Activated CD4-positive, alpha-beta T cell treated with anti-CD3 and anti-CD28 coated beads for 24 hours (primary cell): ENCODE measurements around the gene CHST9.
"Not testable (repeated sequence)": the region's sequence is repeated elsewhere in the genome, so short reads cannot be mapped to it uniquely, and the experiment has no call there.

ENCODE experiments used
- DNase-seq, 2 donors: peaks; one replicate each; pipeline ENCODE4 v3.0.0-alpha.2; 2020; ENCODE audit warnings: low read depth in 2 of 2

CHST9 gene

DNA sequence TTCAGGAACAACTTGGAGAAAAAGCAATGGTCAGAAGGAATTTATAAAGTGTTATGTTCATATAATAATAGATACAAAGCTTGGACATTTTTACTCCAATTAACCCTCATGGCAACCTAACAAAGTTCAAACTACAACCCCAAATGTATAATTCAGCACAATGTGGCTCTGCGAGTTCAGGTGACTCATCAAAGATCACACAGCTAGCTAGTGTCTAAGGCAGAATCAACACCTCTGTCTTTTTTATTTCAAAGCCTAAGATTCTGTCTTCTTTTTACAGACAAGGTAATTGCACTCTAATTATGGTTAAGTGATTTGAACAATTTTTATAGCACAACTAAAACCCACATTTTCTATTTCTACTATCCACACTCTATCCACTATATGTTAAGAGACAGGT lies 90.5 kb downstream of the CHST9 start:
- DNase-seq = no peak

DNA sequence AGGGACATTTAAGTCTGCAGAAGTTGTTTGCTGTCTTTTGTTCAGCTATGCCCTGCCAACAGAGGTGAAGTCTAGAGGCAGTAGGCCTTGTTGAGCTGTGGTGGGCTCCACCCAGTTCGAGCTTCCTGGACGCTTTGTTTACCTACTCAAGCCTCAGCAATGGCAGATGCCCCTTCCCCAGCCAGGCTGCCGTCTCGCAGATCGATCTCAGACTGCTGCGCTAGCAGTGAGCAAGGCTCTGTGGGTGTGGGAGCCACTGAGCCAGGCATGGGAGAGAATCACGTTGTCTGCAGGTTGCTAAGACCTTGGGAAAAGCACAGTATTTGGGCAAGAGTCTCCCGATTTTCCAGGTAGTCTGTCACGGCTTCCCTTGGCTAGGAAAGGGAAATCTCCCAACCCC lies 91.8 kb downstream of the CHST9 start:
- DNase-seq = not testable (repeated sequence)

DNA sequence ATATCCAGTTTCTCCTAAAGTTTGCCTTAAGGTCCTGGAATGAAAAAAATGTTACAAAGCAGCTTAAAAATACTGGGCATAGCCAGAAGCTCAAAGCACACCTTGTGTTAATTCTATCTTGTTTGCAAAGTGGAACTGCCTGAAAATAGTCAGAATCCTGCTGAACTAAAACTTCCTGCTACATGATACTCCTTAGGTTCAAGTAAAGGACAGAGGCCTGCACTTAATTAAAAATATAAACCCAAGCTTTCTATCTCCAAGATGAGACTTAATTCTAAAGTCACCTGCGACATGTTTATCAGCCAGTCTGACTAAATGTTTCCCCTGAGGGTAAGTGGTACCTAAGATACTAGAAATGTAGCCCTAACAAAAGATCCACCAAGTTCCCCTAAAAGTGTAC lies 103.4 kb downstream of the CHST9 start:
- no peak for DNase-seq

DNA sequence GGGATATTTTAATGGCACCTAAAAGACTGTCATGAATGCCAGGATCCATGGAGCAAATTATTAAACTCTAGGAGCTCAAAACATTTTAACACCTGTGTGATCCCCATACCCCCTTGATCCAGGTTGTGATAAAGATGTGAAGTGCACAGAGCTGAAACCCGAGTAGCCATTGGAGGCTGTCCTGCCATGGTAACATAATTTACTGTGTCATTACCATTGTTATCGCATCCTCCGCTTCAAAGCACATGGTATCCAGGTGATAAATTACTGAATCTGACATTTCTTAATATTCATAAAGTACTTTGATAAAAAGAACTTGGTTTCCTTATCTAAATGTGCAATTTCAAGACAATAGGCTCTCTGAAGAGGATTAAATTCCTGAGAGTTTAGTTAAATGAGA lies 109.3 kb downstream of the CHST9 start:
- no peak for DNase-seq

DNA sequence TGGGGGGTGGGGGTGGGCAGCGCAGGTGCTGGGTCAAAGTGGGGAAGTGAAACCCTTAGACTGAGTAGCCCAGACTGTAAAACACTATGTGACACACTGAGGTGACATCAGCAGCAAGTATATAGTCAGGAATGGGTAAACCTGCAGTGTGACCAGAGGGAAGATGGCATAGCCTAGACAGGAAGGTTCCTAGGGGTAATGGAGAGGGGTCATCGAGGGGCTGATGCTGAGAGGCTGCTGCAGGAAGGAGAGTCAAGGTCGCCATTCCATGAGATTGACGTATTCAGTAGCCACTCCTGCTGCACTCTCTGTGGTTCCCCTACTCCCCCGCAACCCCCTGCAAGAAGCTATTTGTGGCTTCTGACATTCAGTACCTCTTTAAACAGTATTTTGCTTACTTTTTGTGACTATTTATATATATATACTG lies 111.7 kb downstream of the CHST9 start:
- DNase-seq = no peak

DNA sequence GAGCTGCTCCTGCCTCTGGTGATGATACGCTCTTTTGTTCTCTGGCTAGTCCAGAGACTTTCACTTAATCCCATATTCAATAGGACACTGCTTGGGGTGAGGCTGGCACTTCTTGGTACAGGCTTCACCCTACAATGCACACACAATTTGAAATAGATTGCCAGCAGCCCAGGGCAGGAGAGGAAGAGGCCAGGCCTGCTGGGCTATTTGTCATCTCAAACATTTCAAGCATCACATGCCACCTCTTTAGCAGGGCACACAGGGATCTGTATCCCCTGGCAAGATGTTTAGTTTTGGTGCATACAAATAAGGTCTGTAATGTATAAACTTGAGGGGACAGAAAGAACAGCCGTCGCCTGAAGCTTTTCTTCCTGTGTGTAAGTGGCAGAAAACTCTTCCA lies 120.4 kb downstream of the CHST9 start:
- no peak for DNase-seq

DNA sequence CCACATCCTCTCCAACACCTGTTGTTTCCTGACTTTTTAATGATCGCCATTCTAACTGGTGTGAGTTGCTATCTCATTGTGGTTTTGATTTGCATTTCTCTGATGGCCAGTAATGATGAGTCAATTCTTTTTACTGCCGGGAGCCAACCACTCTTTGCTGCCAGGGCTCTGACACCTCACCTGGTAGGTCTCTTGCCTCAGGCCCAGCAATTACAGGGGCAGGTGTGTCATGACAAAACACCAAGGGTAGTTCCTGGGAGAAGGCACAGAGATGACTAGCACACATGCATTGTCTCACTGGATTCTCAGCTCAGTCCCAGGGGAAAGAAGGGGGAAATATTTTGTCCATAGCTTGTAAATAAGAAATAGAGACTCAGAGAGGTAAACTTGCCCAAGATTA lies 122.3 kb downstream of the CHST9 start:
- DNase-seq = no peak

DNA sequence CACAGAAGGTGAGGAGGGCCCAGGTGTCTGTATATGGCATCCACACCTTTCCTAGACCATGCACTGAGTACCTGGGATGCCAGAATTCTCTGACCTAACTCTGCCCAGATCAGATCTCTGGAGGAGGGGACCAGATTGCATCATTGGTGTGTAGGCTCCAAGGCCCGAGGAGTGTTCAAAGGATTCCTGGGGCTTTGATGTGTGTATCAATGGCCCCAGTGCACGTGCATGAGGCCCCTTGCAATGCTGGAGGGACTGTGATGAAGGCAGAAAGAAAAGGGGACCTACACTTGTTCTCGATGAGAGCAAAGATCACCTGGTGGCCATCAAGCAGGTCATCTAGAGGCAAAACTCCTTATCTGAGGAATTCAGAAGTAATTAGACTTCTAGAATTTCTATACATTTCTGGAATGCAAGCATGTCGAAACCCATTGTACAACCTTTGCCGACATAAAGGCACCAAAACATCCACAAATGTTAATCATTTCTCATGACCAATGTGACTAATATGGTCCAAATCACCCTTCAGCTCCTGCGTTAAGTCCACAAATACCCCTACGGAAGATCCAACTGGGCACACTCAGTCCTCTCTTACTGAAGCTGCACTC lies 123.5 kb downstream of the CHST9 start:
- no peak for DNase-seq

DNA sequence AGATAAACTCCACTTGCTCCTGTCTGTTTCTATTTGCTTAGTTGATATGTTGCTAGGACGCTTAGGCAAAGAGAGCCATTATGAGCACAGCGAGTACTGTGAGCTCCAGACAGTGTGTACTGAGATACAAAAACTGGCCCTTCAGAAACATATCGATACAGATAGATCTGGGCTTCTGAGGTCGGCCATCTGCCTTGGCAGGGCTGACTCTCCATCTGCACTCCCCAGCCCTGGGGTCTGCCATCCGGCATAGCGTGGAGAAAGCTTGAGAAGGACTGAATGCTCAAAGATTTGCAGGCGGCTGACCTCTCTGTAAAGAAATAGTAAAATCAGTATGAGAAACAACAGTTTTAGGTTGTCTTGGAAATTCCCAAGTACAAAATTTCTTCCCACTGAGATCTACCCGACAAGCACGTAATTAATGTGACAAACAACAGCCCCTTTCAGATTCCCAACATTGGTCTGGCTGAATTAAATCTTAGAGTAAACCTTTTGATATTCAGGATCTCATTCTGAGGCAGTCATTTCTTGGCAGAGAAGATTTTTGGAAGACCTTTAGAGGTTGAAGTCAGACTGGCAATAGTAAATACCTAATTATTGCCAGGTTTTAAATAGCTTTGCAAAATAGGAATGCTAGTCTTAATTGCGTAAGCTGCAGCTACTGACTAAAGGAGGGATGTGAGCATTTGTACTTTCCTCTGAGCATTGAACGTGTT lies 127.4 kb downstream of the CHST9 start:
- no peak for DNase-seq

DNA sequence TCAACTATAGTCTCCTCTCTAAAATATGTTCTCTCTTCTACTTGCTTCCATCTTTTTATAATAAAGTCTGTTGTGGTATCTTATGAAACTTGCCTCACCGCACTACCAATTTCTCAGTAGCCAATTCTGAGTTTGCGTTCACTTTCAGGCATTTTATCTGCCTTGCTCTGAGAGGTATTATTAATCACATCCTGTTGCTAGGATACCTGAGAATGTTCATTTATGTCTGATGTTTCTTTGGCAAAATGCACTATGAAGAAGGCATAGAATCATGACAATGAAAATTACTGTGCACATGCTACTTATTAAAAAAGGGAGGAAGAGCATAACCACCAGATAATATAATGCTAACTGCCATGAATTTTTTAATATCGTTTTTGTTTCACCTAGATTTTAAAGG lies 130.2 kb downstream of the CHST9 start:
- no peak for DNase-seq

DNA sequence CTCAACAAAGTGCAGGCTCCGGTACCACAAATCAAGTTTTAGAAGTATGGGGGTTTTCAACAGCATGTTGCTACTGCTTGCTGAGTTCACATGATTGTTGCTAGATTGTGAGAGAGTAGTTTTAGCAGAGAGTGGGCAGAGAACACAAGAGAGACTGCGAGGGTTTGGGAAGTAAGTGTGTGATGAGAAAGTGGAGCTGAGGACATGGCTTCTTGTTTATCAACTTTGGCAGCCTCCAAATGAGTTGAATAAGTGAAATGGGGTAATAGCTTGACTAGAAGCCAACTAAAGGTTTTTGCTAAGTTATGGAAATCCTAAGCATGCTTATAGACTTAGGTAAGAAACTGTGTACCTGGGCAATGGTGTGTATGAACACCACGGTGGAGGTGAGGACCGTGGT lies 135.1 kb downstream of the CHST9 start:
- no peak for DNase-seq

DNA sequence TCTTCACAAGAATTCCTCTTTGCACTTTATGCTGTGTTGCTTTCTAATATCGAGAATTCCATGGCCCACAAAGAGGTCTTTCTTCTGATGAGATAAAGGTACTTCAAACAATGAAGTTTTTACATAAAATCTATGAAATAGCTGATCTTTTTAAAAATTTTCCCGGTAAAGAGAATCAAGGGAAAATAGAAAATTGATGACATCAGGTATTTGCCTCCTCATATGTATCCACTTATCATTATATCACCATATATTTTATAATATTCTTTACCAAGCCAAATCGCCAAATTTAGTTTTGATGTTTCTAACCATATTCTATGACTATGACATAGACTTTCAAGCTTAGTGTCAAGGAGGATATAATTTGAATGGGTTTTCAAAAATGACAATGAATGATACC lies 139.8 kb downstream of the CHST9 start:
- DNase-seq = no peak

DNA sequence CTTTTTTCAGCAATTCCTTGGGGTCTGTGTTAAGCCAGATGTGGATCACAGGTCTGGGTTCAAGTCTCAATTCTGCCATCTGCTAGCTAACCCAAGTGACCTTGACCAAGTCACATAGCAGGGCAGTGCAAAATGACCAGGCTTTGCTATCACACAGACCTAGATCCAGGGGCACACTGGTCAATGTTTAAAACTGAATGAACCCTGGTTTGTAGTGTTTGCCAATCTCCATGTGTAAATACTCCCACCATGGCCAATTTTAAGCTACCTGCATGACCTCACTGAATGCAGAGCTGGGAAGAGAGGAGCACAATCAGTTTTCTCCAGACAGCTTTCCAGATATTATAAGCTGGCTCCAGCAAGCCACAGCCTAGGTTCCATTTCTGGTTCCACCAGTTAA lies 142.9 kb downstream of the CHST9 start:
- no peak for DNase-seq

DNA sequence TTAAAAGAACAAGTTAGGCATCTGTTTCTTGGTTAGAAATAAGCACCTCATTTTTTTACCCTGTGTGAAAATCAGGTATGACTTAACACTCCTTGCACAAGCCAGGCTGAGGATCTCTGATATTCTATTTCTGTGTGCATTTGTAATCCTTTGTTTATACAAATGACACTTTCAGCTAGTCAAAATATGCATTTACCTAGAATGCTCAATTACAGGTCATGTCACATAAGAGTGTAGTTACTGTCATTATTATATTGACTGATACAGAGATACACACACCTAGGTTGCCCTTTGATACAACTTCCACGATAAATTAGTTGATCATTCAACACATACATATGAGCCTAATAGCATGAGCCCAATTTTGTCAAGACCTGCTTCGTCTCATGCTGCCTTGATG lies 144.3 kb downstream of the CHST9 start:
- no peak for DNase-seq

DNA sequence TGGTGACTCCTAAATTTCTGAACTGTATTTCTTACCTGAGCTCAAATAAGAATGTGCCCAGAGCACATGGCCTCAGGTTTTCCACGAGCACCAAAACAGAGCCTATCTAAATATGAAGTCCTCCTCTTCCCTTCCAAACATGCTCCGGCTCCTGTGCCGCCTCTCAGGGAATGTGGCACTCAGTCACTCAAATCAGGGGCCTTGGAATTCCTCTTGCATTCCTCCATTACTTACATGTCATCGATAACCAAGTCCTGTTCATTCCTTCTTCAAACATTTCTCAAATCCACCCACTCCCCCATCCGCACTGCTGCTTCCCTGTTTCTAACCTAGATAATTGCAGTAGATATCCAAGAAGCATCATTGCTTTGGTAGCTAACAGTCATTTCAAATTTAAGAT lies 151.4 kb downstream of the CHST9 start:
- no peak for DNase-seq

DNA sequence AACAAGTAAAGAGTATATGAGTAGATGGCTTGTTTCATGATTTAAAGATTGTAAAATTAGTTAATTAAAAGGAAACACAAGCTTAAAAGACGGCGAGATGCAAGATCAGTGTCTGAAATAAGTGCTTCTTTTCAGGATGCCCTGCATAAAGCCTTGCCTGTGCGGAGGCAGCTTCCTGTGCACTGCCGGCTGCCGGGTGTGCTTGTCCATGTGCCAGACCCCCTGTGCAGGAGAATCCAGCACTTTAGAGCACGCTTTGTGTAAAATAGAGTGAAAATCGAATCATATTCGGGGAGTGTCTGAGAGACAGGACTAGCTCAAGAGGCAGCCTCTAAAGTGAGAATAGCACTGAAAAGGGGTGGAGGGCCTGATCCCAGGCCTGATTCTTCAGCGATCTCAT lies 154.7 kb downstream of the CHST9 start:
- no peak for DNase-seq

DNA sequence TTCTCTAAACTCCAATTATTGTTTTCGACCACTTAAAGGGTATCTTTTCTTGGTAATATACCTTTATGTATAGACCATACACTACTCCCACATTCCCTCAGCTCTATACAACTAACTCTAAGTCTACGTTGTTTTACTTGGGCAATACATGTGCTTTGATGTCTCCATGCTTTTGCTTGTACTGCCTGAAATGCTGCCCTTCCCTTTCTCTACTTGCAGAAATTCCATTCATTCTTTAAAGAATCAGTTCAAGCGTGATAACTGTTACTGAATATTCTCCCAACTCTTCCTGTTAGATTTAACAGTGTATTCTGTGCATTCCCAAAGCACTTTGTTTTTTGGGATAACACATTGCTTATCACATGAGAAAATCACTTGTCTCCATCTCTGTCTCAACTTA lies 162.6 kb downstream of the CHST9 start:
- DNase-seq = no peak

DNA sequence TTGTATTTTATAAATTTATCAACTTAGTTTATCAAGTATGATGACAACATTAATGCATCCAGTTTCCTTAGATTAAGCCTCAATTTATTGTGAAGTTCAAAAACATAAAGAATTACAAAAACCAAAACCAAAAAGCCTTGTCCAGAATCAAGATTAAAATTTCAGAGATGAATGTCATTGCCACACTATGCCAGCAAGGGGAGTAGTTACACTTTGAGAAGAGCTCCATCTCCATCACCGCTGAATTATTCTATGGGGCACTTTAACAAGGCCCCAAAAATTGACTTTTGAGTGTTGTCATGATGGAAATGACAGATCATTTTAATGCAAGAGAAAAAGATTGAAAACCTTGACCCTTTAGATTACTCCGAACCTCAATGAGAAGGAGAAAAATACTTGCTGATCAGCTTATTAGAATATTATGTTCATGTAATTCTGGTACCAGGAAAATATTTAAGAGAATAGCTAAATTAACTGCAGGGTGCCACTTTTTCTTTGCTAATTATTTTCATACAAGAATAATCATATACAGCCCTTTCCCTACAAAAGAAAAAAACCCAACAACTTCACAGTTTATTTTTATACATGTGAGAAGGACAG lies 167.1 kb downstream of the CHST9 start:
- no peak for DNase-seq

DNA sequence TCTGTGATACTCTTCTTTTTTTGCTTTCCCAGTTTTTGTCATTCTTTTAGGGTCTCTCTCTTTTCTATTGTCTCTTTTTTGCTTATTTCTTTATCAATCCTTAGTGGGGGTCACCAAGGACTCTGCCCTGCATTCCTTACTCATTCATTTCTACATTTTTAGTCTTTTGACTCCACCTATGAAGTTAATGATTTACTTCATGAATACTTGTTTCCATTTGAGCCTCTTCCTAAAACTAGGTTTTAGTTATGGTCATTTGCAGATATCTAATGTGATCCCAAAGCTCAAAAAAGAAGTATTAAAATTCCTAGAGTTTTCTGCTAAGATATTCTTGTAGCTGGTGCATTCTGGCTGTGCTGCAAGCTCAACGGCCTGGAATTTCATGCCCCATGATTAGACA lies 170.3 kb downstream of the CHST9 start:
- no peak for DNase-seq

DNA sequence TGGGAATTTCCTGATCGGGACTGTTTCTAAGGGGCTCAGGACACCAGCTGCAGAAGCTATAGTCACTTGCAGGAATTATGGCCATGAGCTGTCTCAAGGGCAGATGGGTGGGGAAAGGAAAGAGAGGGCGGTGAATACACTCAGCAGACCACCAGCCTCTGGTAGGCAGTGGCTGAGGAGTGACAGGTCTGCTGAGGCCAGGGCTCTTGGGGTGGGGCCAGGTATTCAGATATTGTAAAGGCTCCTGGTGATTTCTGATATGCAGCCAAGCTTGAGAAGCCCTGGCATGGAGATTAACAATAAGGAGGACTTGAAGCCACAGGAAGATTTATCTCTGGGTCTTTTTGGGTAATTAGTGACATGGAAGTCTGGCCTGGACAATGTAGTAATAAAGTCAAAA lies 174.3 kb downstream of the CHST9 start:
- no peak for DNase-seq

DNA sequence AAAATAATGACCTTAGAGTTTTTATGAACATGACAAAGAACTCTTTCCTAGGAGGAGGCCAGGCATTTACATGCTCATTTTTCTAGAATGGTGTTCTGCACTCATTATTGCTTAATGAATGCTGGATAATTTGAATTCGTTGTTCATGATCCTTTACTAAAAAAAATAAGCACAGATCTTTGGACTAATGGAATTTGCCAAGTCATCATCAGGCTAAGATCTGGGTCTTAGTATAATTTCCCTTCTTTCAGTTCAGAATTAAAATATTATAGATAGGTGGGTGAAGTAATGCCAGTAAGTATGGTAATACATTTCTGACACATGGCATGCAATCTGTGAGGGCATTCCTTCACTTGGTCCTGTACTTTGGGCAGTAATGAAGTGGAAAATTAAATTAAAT lies 175.8 kb downstream of the CHST9 start:
- no peak for DNase-seq

DNA sequence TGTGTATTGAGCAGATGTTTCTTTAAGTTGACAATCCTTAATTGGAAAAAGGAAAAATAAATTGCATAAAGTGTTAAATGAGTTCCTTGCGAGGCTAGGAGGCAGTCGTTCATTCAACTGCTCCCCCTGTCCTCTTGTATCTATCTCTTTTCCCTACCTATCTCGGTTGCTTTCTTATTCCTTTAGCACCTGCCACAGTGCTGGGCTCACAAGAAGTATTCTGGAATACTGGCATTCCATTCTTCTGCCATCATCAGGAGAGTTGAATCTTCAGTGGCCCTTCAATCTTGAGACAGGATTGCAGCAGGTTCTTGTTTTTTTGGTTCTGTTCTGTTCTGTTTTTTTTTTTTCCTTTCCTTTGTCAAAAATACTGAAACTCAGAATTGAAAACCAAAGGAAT lies 176.5 kb downstream of the CHST9 start:
- no peak for DNase-seq

DNA sequence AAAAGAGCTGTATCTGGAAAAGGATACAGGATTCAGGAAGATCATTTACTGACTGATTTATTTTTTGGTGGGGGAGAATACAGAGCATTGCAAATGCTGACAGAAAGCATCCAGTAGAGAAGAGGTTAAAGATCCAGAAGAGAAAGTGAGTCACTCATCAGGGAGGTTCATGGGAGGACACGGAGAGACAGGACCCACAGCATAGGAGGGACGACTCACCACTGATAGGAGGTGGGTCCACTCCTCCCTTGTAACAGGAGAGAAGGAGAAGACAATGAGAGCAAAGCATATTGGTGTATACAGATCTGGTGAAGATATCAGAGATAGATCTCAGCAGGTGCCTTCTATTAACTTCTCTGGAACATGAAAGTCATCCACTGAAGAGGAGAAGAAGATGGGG lies 177.2 kb downstream of the CHST9 start:
- DNase-seq = no peak

DNA sequence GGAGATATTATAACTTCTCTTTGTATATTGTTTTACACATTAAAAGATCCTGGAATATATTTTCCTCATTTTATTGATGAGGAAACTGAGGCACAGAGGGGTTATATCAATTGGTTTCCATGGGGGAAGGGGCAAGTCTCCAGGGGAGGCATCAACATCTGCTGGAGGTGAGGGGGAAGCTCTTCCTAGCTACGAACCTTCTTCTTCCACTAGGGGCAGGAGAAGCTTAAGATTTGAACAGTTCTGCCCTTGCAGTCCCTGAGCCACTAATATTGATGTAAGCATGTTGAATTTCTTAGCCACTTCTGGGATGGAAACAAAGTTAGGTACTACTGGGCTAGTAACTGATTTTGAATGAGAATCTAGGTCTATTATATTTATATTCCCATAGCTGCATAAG lies 179.5 kb downstream of the CHST9 start:
- no peak for DNase-seq
